Stimulated activated CD8-positive, alpha-beta memory T cell treated with anti-CD3 and anti-CD28 coated beads, Interleukin-2, amount 100 ng/mL, for 1 hour (primary cell): ENCODE data around the gene INTS11.

Experiments
- DNase-seq, 2 donors: peaks; one replicate each; pipeline ENCODE4 v3.0.0-alpha.2; 2020; ENCODE audit warnings: low read depth in 2 of 2

INTS11 gene

GRCh38 chr1:1343811-1344421 lies 19.5 kb upstream of the INTS11 start:
- DNase-seq = no peak

GRCh38 chr1:1342584-1343115 lies 18.2 kb upstream of the INTS11 start:
- DNase-seq = no peak

- DNase-seq = no peak
Measured at GRCh38 chr1:1342061-1342562, 17.7 kb upstream of the INTS11 start.

- no peak for DNase-seq
Measured at GRCh38 chr1:1341549-1342021, 17.1 kb upstream of the INTS11 start.

DNA sequence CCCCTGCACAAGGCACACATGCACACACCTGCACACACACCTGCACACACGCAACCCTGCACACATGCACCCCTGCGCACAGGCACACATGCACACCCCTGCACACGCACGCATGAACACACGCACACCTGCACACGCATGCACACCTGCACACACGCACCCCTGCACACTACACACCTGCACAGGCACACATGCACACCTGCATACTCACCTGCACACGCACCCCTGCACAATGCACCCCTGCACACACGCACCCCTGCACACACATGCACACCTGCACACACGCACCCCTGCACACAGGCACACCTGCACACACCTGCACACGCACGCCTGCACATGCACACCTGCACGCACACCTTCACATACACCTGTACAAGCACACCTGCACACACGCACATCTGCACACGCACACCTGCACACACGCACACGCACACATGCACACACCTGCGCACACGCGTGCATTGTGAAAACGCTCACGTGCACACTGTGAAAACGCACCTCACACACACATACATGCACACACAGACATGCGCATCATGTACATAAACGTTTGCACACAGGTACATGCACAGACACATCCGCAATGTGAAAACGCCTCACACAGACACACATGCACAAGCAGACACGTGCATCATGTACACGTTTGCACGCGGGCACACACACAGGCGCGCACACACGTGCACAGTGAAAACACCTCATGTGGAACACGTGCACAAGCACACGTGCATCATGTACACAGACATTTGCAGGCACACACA lies 16.5 kb upstream of the INTS11 start:
- no peak for DNase-seq

DNA sequence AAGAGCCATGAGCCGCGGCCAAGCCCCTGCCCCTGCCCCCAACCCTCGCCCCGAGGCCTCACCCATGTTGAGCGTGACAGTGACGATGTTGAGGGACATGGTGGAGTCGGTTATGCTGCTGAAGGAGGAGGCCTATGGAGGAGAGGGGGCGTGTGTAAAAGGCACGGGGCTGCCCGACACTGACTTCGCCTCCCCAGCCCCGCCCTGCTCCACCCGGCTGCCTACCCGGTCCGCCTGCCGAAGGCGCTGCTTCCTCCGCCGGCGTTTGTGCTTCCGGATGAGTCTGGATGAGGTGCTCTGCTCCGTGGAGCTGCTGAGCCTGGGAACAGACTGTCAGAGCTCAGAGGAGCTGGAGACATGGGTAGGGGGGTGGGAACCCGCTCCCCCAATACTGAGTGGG lies 15.7 kb upstream of the INTS11 start:
- DNase-seq = no peak

DNA sequence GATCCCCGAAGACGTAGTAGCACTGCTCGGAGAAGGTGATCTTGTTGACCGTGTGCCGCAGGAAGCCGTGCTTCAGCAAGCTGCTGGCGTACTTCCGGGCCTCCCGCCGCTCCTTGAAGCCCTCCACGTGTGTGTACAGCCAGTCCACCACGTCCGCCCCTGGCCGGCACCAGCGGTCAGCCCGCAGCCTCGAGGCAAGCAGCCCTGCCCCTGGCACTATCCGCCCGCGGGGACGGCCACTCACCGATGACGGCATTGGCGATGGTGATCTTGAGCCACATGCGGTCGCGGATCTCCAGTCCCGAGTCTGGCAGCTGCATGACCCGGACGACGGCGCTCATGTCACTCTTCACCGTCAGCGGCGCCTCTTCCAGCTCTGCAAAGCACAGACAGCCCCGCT lies 13.8 kb upstream of the INTS11 start:
- no peak for DNase-seq

- DNase-seq = no peak
Measured at GRCh38 chr1:1337793-1338147, 13.3 kb upstream of the INTS11 start.

DNA sequence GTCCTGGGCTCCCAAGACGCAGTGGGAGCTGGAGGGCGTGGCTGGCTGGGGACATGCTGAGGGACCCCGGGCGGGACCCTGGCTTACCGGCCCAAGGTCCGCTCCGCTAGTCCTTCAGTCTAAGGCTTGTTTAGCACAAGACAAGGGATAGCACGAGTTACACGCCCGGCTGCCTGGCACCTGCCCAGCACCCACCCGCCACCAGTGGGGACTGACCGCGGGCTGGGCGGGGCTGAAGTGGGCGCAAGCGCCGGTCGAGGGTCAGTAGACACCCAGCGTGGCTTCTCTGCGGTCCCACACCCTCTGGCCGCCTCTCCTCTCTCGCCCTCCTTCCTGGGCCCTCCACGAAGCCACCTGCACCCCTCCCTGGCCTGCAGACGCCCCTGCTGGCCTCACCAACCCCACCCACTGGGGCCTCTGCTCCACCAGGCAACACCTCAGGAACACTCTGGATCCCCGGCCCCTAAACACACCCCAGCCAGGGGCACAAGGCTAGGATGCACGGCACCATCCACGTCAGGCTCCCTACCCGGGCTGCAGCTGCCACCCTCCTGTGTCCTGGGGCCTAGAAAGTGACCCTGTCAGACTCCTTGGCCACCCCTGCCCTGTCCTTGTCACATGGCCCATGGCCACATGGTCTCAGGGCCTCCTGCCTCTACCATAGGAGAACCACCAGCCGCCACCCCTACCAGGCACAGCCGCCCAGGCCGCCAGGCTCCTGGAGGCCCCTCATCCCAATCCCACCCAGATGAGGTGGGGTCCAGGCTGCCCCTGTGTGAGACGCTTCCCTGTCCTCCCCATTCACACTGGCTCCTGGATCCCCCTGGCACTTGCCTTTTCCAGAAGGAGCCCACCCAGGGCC lies 12.7 kb upstream of the INTS11 start:
- no peak for DNase-seq

- no peak for DNase-seq
Measured at GRCh38 chr1:1336446-1336845, 12.0 kb upstream of the INTS11 start.

DNA sequence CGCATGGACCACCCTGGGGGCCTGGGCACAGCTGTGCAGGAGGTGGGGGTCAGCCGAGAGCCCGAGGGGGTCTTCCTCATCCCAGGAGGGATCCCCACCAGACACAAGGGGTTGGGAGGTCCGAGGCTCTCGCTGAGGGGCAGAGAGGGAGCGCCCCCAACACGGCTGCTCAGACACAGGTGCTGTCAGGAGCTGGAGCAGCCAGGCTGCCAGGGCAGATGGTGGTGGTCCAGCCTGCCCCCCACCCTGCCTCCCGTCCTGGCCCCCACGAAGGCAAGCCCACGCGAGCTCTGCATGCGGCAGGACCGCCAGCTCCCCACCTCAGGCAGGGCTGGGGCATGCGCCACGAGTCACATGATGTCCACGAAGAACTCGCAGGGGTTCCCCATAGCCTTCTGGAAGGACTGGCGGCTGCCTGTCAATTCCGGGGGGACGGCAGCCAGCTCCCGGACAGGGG lies 11.4 kb upstream of the INTS11 start:
- no peak for DNase-seq

GRCh38 chr1:1335283-1335682 lies 10.8 kb upstream of the INTS11 start:
- no peak for DNase-seq

DNA sequence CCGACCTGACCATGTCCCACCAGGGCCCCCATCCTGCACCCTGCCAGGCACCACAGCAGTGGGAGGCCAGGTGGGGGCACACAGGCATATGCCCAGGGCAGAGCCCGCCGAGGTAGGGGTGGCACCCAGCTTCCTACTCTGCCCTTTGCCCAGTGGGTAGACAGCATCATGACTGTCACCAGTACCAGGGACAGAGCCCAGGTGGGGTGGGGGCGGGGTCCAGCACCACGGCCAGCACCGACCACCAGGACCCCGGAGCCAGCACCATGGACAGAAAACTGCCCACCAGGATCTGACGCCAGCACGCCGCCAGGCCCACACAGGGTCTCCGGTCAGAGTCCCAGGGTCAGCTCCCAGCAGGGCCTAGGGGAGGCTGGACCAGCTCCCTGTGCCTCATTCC lies 10.4 kb upstream of the INTS11 start:
- DNase-seq = no peak

DNA sequence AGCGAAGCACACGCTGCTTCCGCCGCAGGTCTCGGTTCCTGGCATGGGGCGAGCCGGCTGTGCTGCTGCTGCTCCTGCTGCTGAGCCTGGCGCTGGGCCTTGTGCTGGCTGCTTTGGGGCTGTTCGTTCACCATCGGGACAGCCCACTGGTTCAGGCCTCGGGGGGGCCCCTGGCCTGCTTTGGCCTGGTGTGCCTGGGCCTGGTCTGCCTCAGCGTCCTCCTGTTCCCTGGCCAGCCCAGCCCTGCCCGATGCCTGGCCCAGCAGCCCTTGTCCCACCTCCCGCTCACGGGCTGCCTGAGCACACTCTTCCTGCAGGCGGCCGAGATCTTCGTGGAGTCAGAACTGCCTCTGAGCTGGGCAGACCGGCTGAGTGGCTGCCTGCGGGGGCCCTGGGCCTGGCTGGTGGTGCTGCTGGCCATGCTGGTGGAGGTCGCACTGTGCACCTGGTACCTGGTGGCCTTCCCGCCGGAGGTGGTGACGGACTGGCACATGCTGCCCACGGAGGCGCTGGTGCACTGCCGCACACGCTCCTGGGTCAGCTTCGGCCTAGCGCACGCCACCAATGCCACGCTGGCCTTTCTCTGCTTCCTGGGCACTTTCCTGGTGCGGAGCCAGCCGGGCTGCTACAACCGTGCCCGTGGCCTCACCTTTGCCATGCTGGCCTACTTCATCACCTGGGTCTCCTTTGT lies 9.2 kb upstream of the INTS11 start:
- no peak for DNase-seq

GRCh38 chr1:1332774-1333480 lies 8.5 kb upstream of the INTS11 start:
- DNase-seq = no peak

DNA sequence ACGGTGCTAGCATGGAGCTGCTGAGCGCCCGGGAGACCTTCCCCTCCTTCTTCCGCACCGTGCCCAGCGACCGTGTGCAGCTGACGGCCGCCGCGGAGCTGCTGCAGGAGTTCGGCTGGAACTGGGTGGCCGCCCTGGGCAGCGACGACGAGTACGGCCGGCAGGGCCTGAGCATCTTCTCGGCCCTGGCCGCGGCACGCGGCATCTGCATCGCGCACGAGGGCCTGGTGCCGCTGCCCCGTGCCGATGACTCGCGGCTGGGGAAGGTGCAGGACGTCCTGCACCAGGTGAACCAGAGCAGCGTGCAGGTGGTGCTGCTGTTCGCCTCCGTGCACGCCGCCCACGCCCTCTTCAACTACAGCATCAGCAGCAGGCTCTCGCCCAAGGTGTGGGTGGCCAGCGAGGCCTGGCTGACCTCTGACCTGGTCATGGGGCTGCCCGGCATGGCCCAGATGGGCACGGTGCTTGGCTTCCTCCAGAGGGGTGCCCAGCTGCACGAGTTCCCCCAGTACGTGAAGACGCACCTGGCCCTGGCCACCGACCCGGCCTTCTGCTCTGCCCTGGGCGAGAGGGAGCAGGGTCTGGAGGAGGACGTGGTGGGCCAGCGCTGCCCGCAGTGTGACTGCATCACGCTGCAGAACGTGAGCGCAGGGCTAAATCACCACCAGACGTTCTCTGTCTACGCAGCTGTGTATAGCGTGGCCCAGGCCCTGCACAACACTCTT lies 7.7 kb upstream of the INTS11 start:
- no peak for DNase-seq

DNA sequence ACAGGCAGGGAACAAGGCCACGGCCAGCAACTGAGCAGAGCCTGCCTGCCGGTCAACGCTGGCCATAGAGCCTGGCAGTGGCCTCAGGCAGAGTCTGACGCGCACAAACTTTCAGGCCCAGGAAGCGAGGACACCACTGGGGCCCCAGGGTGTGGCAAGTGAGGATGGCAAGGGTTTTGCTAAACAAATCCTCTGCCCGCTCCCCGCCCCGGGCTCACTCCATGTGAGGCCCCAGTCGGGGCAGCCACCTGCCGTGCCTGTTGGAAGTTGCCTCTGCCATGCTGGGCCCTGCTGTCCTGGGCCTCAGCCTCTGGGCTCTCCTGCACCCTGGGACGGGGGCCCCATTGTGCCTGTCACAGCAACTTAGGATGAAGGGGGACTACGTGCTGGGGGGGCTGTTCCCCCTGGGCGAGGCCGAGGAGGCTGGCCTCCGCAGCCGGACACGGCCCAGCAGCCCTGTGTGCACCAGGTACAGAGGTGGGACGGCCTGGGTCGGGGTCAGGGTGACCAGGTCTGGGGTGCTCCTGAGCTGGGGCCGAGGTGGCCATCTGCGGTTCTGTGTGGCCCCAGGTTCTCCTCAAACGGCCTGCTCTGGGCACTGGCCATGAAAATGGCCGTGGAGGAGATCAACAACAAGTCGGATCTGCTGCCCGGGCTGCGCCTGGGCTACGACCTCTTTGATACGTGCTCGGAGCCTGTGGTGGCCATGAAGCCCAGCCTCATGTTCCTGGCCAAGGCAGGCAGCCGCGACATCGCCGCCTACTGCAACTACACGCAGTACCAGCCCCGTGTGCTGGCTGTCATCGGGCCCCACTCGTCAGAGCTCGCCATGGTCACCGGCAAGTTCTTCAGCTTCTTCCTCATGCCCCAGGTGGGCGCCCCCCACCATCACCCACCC lies 6.9 kb upstream of the INTS11 start, which contains the start of gene TAS1R3:
TAS1R3 (plus strand) TSS at position 213 of the 898 bp plus-strand sequence; CDS start at position 279, 66 bp downstream.
- no peak for DNase-seq

DNA sequence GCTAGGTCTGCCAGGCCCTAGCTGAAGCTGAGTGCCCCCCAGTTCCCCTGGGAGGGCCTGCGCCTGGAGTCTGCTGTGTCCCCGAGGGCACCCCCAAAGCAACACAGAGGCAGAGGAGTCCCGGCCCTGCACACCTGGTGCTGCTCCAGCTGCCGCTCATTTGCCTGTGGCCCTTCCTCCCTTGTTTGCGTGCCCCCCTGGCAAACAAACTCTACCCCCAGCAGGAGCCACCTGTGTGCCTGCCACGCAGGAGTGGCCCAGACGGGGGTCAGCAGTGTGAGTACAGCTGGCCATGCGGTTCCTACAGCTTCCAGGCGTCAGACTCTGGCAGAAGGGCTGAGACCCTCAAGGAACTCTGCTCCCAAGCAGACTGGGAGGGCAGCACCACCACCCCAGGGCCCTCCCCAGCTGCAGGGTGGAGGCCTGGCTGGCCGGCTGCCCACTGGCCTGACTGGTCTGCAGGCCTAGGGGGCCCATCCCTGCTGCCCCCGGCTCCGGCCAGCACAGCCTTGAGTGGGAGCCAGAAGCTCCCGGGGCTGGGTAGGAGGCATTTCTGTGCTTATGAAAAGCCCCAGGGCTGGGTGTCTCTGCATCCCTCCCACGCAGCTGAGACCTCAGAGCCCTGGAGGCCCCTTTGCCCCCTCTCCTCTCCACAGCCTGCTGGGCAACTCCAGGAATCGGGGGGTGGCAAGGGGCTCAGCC lies 6.1 kb upstream of the INTS11 start:
- DNase-seq = no peak
